ENCODE measurements around the gene MAGI1. TPM values are rescaled to one million over a fixed set of nuclear protein-coding genes. Genes with fewer than 3 reads are reported as not detected.

The MAGI1 gene
- total RNA-seq, 2 donors from 2014 or later, result 23.4 to 41.4 TPM

DNA sequence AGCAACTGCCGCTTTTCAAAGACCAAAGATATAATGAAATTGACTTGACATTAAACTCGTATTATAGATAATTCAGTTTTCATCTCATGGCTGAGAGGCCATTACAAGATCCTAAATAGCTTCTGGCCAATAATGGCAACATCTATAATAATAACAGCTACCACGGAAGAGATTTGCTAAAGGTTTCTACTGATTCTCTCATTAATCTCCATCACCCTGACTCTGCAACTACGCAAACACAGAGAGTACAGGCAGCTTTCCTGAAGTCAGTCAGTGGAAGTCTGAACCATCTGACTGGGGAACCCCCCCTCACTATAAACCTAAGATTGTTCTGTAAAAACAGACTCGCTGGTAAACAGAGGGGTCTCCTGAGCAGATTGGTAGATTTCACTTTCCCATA, 257.1 kb downstream of the MAGI1 start:
- no peak for DNase-seq
- no peak overlapping the region for H3K4me3 ChIP-seq
- no peaks in the 10 kb centered on the region for H3K4me1 ChIP-seq
- TF ChIP-seq, protein P1, sequence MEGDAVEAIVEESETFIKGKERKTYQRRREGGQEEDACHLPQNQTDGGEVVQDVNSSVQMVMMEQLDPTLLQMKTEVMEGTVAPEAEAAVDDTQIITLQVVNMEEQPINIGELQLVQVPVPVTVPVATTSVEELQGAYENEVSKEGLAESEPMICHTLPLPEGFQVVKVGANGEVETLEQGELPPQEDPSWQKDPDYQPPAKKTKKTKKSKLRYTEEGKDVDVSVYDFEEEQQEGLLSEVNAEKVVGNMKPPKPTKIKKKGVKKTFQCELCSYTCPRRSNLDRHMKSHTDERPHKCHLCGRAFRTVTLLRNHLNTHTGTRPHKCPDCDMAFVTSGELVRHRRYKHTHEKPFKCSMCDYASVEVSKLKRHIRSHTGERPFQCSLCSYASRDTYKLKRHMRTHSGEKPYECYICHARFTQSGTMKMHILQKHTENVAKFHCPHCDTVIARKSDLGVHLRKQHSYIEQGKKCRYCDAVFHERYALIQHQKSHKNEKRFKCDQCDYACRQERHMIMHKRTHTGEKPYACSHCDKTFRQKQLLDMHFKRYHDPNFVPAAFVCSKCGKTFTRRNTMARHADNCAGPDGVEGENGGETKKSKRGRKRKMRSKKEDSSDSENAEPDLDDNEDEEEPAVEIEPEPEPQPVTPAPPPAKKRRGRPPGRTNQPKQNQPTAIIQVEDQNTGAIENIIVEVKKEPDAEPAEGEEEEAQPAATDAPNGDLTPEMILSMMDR (IDR thresholded peaks at IDR 0.05), result no peak
- no peak overlapping the region for H3K9ac ChIP-seq (ENCODE audit: low read depth in 2 of 2, low read length in 2 of 2)
- H3K36me3 ChIP-seq, result no peaks in the 10 kb centered on the region
- H3K27me3 ChIP-seq, result no peaks in the 10 kb centered on the region
- intact Hi-C loops (cut with DNase I), result loop anchor here (10.0 kb wide), 1 partner anchor 133 kb away; no protein-coding TSS in a partner anchor
- no peaks in the 10 kb centered on the region for H3K9me3 ChIP-seq
- H3K27ac ChIP-seq, result no peak overlapping the region

DNA sequence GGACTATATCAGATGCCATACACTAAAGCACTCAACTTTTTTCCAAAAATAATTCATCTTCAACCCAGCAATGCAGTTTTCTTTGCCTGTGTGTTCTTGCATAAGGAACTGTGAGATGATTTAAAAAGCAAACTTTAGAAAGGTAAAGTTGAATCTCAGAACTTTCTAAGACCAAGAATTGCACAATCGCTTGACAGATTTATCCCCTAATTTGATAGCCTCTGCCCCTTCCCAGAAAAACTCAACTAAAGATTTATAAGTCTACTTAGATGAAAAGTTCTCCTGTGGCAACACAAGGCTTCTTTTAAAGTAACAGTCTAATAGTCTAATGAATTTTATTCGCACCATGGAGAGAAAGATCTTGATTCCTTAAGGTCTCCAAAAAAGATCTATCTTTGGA, 259.3 kb downstream of the MAGI1 start:
- intact Hi-C loops (cut with DNase I), result no loop called here
- Histone ChIP-seq H3K9me3 (no peaks in the 10 kb centered on the region), H3K9ac (ENCODE audit: low read depth in 2 of 2, low read length in 2 of 2) (no peak overlapping the region), H3K36me3 (no peaks in the 10 kb centered on the region), H3K27ac (no peak overlapping the region), H3K4me3 (no peak overlapping the region), H3K4me1 (no peaks in the 10 kb centered on the region), H3K27me3 (no peaks in the 10 kb centered on the region)
- TF ChIP-seq, protein P1 (IDR thresholded peaks at IDR 0.05), result no peak
- no peak for DNase-seq

DNA sequence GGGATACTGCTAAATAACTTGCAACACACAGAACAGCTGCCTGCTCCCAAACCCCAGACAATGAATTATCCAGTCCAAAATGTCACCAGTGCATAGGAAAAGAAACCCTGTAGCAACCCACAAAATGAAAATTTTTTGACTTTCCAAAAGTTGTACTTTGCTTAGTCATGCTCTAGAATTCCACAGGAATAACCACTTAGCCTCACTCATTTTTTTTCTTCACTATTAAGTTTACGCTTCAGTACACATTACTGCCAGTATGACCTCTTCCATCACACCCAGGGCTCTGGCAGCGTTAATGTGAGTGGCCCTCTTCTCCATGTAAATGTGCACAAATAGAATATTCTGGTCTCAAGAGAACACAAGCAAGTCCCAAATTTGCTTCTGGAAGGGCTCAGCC, 259.8 kb downstream of the MAGI1 start:
- H3K4me1 ChIP-seq, result no peaks in the 10 kb centered on the region
- no peak overlapping the region for H3K4me3 ChIP-seq
- no peak for DNase-seq
- no peaks in the 10 kb centered on the region for H3K9me3 ChIP-seq
- H3K36me3 ChIP-seq, result no peaks in the 10 kb centered on the region
- H3K9ac ChIP-seq (ENCODE audit: low read depth in 2 of 2, low read length in 2 of 2), result no peak overlapping the region
- H3K27me3 ChIP-seq, result no peaks in the 10 kb centered on the region
- no peak overlapping the region for H3K27ac ChIP-seq
- intact Hi-C loops (cut with DNase I), result no loop called here
- TF ChIP-seq, protein P1 (IDR thresholded peaks at IDR 0.05), result no peak

DNA sequence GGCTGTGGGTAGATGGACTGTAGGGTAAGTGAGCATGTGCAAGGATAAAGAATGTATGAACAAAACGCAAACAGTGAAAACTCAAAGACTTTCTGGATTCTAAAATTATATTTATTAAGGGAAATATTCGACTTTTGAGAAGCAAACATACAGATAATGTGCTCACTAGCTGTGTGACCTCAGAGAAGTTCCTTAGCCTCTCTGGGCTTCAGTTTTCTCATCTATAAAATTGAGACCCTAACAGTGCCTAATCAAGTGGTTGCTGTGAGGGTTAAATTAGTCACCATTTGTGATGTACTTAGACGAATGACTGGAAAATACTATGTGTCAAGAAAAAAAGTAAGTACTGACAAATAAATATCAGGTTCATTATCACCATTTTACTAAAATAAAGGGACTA, 261.7 kb downstream of the MAGI1 start:
- no peak overlapping the region for H3K9ac ChIP-seq (ENCODE audit: low read depth in 2 of 2, low read length in 2 of 2)
- intact Hi-C loops (cut with DNase I), result no loop called here
- TF ChIP-seq, protein P1 (IDR thresholded peaks at IDR 0.05), result no peak
- no peaks in the 10 kb centered on the region for H3K4me1 ChIP-seq
- no peak for DNase-seq
- no peaks in the 10 kb centered on the region for H3K36me3 ChIP-seq
- no peak overlapping the region for H3K4me3 ChIP-seq
- H3K27me3 ChIP-seq, result no peaks in the 10 kb centered on the region
- no peak overlapping the region for H3K27ac ChIP-seq
- no peaks in the 10 kb centered on the region for H3K9me3 ChIP-seq

DNA sequence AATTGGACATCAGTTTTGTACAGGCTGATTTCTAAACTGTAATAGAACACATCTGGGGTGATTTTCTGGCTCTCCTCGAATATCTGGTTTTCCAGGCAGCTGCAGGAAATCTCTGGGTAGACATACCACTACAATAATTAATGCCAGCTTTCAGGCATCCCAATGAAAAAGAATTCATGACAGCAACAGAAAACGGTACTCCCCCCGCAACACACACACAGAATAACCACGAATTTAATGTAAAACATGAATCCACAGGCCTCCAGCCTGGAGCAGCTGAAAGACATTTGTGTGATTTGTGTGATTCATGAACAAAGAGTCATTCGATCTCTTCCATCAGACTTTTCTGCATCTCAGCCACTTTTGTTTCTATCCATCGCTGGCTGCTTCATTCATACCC, 262.2 kb downstream of the MAGI1 start:
- Histone ChIP-seq H3K27me3 (no peaks in the 10 kb centered on the region), H3K4me1 (no peaks in the 10 kb centered on the region), H3K27ac (no peak overlapping the region), H3K36me3 (no peaks in the 10 kb centered on the region), H3K9me3 (no peaks in the 10 kb centered on the region), H3K9ac (ENCODE audit: low read depth in 2 of 2, low read length in 2 of 2) (no peak overlapping the region), H3K4me3 (no peak overlapping the region)
- DNase-seq, result no peak
- intact Hi-C loops (cut with DNase I), result no loop called here
- TF ChIP-seq, protein P1 (IDR thresholded peaks at IDR 0.05), result no peak

DNA sequence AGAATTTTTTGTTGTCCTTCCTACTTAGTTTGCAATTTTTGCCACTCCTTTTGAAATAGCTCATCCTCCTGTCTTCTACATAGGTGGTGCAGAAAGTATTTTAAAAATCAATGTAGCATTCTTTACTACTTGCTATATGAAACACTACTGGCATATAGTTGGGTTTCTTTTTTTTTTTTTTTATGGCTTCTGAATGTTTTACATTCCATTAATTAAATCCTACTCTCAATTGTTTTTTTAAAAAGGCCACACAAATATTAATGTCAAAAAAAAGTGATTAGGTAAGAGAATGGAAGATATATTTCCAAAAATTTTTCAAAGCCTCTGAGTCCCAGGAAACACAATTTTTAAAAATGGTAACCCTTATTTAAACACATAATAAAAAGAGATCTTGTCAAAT, 262.6 kb downstream of the MAGI1 start:
- Histone ChIP-seq H3K4me1 (no peaks in the 10 kb centered on the region), H3K36me3 (no peaks in the 10 kb centered on the region), H3K9me3 (no peaks in the 10 kb centered on the region), H3K4me3 (no peak overlapping the region), H3K9ac (ENCODE audit: low read depth in 2 of 2, low read length in 2 of 2) (no peak overlapping the region), H3K27ac (no peak overlapping the region), H3K27me3 (no peaks in the 10 kb centered on the region)
- TF ChIP-seq, protein P1 (IDR thresholded peaks at IDR 0.05), result no peak
- DNase-seq, result no peak
- intact Hi-C loops (cut with DNase I), result no loop called here

Data from colonic mucosa (tissue), 4 donors.